Gastroesophageal sphincter (tissue), 4 donors: ENCODE measurements around the gene TRAM2. TPM values are rescaled to one million over a fixed set of nuclear protein-coding genes. Genes with fewer than 3 reads are reported as not detected.
A peak's percentile ranks its signal among the peaks of the same experiment; 100 is the strongest.

Experiments
- ATAC-seq: fragments of 150-250 bp; one replicate; pipeline ENCODE4 v1.9.1; 2016; ENCODE audit warnings: mild to moderate bottlenecking, moderate library complexity
- H3K27ac ChIP-seq, 4 donors: fragments of 200-600 bp; sonication (generic) in 3 of 4; 1 replicate in 3 of 4; 2 replicates in 1 of 4; pipeline ENCODE4 v1.5.1; 2016 to 2019
- H3K27me3 ChIP-seq: fragments of 200-600 bp; sonication (generic); one replicate; pipeline ENCODE4 v1.5.1; 2019
- H3K36me3 ChIP-seq, 2 donors: fragments of 200-600 bp; sonication (generic); one replicate each; pipeline ENCODE4 v1.5.1; 2019; ENCODE audit warnings: control low read depth in 1 of 2
- H3K4me1 ChIP-seq, 3 donors: fragments of 200-600 bp; sonication (generic); 1 replicate in 2 of 3; 2 replicates in 1 of 3; pipeline ENCODE4 v1.5.1; 2016 to 2019; ENCODE audit warnings: control low read depth in 2 of 3
- H3K4me3 ChIP-seq, 2 donors: fragments of 200-600 bp; sonication (generic); one replicate each; pipeline ENCODE4 v1.5.1; 2019; ENCODE audit warnings: mild to moderate bottlenecking in 1 of 2, moderate library complexity in 1 of 2
- H3K9me3 ChIP-seq, 3 donors: fragments of 200-600 bp; sonication (generic); one replicate each; pipeline ENCODE4 v1.5.1; 2017 to 2019; ENCODE audit warnings: control low read depth in 2 of 3
- EP300 ChIP-seq: sonication (generic); formaldehyde crosslinking; IDR thresholded peaks from one replicate; pipeline ENCODE4 v1.6.1; 2017; ENCODE audit warnings: antibody characterized with exemption, mild to moderate bottlenecking
- POLR2A ChIP-seq, 2 donors: fragments of 450-650 bp; IDR thresholded peaks; one replicate each; pipeline ENCODE4 v1.6.1; 2017; ENCODE audit warnings: antibody characterized with exemption in 2 of 2, mild to moderate bottlenecking in 2 of 2, moderate library complexity in 1 of 2
- POLR2AphosphoS5 ChIP-seq: sonication (generic); formaldehyde crosslinking; IDR thresholded peaks from one replicate; pipeline ENCODE4 v1.6.1; 2017; ENCODE audit warnings: antibody characterized with exemption
- WGBS, 2 donors: methylation state at CpG; one replicate each; pipeline ENCODE4 v1.1.5; 2018; ENCODE audit warnings: low coverage in 1 of 2; 5-methylcytosine and 5-hydroxymethylcytosine counted together
- total RNA-seq, 4 donors: library from RNA; depleted of rRNA; stranded (reverse); fragments of >200 nt; gene quantifications; one replicate each; pipeline ENCODE4 v1.1.0, GENCODE V29; 2016
- TF ChIP-seq, protein P1 (sequence below), 4 experiments: fragments of 200-600 bp in 2 of 4; fragments of 450-650 bp in 2 of 4; sonication (generic) in 1 of 4; IDR thresholded peaks; one replicate each; pipeline ENCODE4 v1.5.1; 2017 to 2019; ENCODE audit warnings: antibody characterized with exemption in 4 of 4, mild to moderate bottlenecking in 2 of 4, moderate library complexity in 2 of 4

The TRAM2 gene
- total RNA-seq, 4 donors from 2014 or later: 16.7 to 34.2 (median 25.0) TPM

DNA sequence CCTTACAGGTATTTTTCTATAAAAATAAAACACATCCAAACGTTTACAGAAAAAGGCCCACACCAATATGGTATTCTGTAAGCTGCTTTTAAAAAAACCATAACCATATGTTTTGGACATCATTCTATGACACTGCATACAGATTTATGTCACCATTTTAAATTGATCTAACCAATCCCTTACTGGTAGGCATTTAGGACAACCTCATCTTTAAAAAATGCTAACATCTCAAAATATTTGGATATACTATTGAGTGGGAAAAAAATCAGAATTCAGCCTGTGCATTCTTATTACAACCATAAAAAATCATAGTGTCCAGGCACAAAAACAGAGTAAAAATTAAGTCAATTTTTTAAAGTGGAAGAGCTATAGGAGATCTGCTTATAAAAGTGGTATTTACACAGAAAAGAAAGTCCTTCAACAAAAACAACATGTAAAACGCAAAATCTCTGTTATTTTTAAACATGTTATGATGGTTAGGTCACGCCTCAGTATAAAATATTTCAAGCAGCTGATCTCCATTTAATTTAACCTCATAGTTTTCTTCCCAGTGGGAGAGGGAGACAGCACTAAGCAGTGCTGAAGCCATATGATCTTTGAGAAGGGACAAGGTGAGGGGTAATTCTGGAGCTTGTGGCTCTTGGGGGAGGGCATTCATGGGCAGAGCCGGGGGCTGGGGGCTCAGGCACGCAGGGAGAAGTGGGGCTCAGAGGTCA is 21.2 kb downstream of the TRAM2 start:
- no peaks in the 10 kb centered on the region for H3K36me3 ChIP-seq
- no peak for TF ChIP-seq POLR2AphosphoS5
- TF ChIP-seq, protein P1, sequence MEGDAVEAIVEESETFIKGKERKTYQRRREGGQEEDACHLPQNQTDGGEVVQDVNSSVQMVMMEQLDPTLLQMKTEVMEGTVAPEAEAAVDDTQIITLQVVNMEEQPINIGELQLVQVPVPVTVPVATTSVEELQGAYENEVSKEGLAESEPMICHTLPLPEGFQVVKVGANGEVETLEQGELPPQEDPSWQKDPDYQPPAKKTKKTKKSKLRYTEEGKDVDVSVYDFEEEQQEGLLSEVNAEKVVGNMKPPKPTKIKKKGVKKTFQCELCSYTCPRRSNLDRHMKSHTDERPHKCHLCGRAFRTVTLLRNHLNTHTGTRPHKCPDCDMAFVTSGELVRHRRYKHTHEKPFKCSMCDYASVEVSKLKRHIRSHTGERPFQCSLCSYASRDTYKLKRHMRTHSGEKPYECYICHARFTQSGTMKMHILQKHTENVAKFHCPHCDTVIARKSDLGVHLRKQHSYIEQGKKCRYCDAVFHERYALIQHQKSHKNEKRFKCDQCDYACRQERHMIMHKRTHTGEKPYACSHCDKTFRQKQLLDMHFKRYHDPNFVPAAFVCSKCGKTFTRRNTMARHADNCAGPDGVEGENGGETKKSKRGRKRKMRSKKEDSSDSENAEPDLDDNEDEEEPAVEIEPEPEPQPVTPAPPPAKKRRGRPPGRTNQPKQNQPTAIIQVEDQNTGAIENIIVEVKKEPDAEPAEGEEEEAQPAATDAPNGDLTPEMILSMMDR (IDR thresholded peaks at IDR 0.05): no peak
- no peak for TF ChIP-seq EP300
- TF ChIP-seq POLR2A (IDR thresholded peaks at IDR 0.05): no peak
- H3K4me1 ChIP-seq: peaks cover 0 to 96% (median 43%) of the 10 kb centered on the region in 3 donors
- H3K4me3 ChIP-seq: no peak overlapping the region
- 17 to 35% methylated on average over 3 of the region's 5 CpGs for WGBS, 2 donors
- peak overlapping the region in 3 of 4 donors; percentile 57 to 75 (median 59) for H3K27ac ChIP-seq
- no peaks in the 10 kb centered on the region for H3K9me3 ChIP-seq
- no peaks in the 10 kb centered on the region for H3K27me3 ChIP-seq
- no peak for ATAC-seq

DNA sequence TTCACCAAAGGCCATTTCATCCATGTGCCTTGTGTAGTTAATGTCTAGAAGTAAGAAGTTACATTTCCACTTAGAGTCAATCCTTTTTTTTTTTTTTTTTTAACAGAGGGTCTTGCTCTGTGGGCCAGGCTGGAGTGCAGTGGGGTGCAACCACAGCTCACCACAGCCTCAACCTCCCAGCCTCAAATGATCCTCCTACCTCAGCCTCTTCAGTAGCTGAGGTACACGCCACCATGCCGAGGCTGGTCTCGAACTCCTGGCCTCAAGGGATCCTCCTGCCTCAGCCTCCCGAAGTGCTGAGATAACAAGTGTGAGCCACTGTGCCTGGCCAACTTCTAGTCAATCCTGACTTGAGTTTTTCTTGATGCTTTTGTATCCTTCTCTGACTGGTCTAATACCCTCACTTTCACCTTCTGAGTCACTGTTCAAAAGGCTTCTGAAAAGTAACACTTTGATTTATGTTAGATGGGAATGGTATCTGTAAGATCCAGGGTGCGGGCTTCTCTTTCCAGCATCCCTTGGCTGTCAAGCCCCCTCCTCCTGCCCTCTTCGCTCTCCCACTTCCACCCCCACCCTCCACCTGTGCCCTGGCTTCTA is 22.1 kb downstream of the TRAM2 start:
- 74% methylated on average over 6 of the region's 6 CpGs; no CpG with 5 or more reads in 1 of the 2 donors for WGBS, 2 donors
- H3K36me3 ChIP-seq: no peaks in the 10 kb centered on the region
- H3K4me3 ChIP-seq: no peak overlapping the region
- no peaks in the 10 kb centered on the region for H3K27me3 ChIP-seq
- H3K27ac ChIP-seq: peak overlapping the region in 1 of 4 donors; percentile 8
- H3K9me3 ChIP-seq: no peaks in the 10 kb centered on the region
- no peak for ATAC-seq
- H3K4me1 ChIP-seq: peaks cover 0 to 97% (median 52%) of the 10 kb centered on the region in 3 donors
- TF ChIP-seq EP300 (no peak), POLR2A (IDR thresholded peaks at IDR 0.05) (no peak), POLR2AphosphoS5 (no peak)
- TF ChIP-seq, protein P1 (IDR thresholded peaks at IDR 0.05): no peak

DNA sequence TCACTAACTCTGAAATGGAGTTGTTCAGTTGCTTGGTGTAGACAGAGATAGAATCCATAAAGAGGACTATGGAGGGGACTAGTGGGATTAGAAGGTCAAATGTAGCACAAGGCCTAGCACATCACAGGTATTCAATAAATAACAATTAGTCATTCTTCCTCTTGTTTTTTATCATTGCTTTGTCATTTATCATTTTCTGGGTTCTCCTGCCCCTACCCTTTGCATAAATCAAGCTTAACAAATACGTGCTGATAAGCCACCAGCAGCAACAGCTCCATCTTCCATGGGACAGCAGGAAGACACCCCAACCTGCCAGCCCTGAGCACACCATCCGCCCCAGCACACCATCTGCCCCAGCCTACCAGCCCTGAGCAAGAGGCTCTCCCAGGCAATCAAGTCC is 23.1 kb downstream of the TRAM2 start:
- H3K36me3 ChIP-seq: no peaks in the 10 kb centered on the region
- H3K4me1 ChIP-seq: peaks cover 0 to 99% (median 56%) of the 10 kb centered on the region in 3 donors
- WGBS, 2 donors: 40 to 81% methylated on average over 1 to 2 of the region's 2 CpGs
- no peaks in the 10 kb centered on the region for H3K9me3 ChIP-seq
- H3K27me3 ChIP-seq: no peaks in the 10 kb centered on the region
- no peak overlapping the region for H3K27ac ChIP-seq
- no peak for ATAC-seq
- no peak overlapping the region for H3K4me3 ChIP-seq
- TF ChIP-seq, protein P1 (IDR thresholded peaks at IDR 0.05): no peak
- no peak for TF ChIP-seq EP300
- TF ChIP-seq POLR2A (IDR thresholded peaks at IDR 0.05): no peak

DNA sequence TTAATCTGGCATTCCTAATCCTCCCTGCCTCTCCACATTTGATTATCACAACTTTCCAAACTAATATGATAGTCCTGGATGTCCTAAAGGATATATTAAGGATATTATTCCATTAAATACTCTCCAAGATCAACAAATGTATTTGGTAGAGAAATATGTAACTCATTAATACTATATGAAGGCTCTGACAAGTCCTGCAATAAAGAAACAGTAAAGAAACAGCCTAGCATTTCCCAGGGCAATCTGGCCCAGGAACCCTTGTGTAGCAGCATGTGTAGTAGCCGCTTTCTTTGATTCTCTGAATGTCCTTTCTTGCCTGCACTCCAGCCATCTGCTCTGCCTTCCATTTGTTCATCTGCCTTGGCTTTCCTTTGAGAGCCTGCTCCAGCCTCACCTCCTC is 23.7 kb downstream of the TRAM2 start:
- no peaks in the 10 kb centered on the region for H3K27me3 ChIP-seq
- TF ChIP-seq POLR2A (IDR thresholded peaks at IDR 0.05) (no peak), POLR2AphosphoS5 (no peak), EP300 (no peak)
- TF ChIP-seq, protein P1 (IDR thresholded peaks at IDR 0.05): no peak
- no peaks in the 10 kb centered on the region for H3K36me3 ChIP-seq
- peaks cover 0 to 99% (median 52%) of the 10 kb centered on the region in 3 donors for H3K4me1 ChIP-seq
- no peak overlapping the region for H3K4me3 ChIP-seq
- peak overlapping the region in 2 of 4 donors; percentile 83 for H3K27ac ChIP-seq
- no peak for ATAC-seq
- 89% methylated on average over 1 of the region's 1 CpG; no CpG with 5 or more reads in 1 of the 2 donors for WGBS, 2 donors
- no peaks in the 10 kb centered on the region for H3K9me3 ChIP-seq

DNA sequence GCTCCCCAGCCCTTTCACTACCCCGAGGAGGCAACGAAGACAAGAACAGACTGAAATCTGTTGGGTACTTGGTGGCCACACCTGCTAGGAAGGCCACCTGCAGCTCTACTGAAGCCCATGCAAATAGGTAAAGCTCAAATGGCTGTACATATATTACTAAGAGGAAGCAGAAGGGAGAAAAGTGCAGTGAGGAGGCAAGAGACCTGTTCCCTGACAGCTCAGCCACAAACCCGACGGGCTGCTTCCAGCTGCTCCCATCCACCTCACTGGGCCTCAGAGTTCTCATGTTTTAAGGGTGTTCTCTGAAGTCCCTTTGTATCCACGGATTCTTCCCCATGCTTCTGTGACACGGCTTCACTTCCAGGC is 24.6 kb downstream of the TRAM2 start:
- H3K36me3 ChIP-seq: no peaks in the 10 kb centered on the region
- 18 to 22% methylated on average over 4 of the region's 6 CpGs for WGBS, 2 donors
- peak overlapping the region in 1 of 2 donors; percentile 29 for H3K4me3 ChIP-seq
- H3K9me3 ChIP-seq: no peaks in the 10 kb centered on the region
- H3K4me1 ChIP-seq: peaks cover 0 to 99% (median 54%) of the 10 kb centered on the region in 3 donors
- H3K27ac ChIP-seq: peak overlapping the region; percentile 4 to 83 (median 80)
- H3K27me3 ChIP-seq: no peaks in the 10 kb centered on the region
- ATAC-seq: no peak
- no peak for TF ChIP-seq POLR2A (IDR thresholded peaks at IDR 0.05)
- TF ChIP-seq, protein P1 (IDR thresholded peaks at IDR 0.05): no peak
- TF ChIP-seq EP300: no peak
- TF ChIP-seq POLR2AphosphoS5: no peak
